ELR (cell line): ENCODE measurements around the gene RNF6.
"Not testable (repeated sequence)": the region's sequence is repeated elsewhere in the genome, so short reads cannot be mapped to it uniquely, and the experiment has no call there.

Source experiments
- DNase-seq: peaks from one replicate; pipeline ENCODE4 v3.0.0-alpha.2; 2015; ENCODE audit warnings: low read depth

The RNF6 gene

GRCh38 chr13:26221721-26222519, at the start of gene RNF6:
Gene RNF6, minus strand, starts transcription at chr13:26222314. Its CDS starts 2,665 bp downstream, at chr13:26219649.
- peak; percentile 100 for DNase-seq

- no peak for DNase-seq
These were observed 48.6 kb upstream of the RNF6 start for GRCh38 chr13:26270707-26271106.

GRCh38 chr13:26266311-26266710, 44.2 kb upstream of the RNF6 start:
- DNase-seq: no peak

- DNase-seq: no peak
These were observed 40.0 kb upstream of the RNF6 start for GRCh38 chr13:26262156-26262555.

DNA sequence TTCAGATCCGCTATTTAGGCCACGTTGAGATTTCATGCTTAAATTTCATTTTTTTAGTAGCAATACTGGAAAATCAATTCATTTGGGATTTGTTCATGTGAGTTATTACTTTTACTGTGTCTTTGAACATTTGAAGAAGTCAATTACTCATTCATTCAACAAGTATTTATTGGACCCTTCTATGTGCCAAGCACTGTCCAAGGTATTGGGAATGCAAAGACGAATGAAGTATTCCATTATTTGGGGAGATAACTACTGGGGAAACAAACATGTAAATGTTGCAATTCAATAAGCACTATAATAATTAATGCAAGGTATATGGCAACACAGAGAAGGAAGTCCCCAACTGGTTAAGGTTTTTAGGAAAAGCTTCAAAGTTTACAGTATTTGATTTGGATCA, 37.5 kb upstream of the RNF6 start:
- DNase-seq: no peak

DNA sequence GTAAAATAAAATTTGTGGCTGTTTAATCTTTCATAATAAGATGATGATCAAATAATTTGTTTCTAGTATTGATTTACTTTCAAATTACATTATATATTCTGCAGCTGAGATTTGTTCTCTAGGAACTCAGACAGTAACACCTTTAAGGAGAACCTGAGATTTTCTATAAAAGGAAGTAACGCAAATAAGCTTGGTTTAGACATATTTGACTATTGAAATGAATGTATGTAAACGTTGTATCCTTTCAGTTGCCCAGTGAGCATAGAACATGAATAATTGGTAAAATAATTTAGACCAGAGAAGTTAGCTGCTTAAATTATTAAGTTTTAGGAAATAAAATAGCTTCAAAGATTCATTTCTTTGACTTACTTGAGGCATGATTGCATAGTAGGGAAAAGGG, 34.9 kb upstream of the RNF6 start:
- DNase-seq: no peak

- peak; percentile 42 for DNase-seq
These were observed 33.7 kb upstream of the RNF6 start for GRCh38 chr13:26255691-26256277.

DNA sequence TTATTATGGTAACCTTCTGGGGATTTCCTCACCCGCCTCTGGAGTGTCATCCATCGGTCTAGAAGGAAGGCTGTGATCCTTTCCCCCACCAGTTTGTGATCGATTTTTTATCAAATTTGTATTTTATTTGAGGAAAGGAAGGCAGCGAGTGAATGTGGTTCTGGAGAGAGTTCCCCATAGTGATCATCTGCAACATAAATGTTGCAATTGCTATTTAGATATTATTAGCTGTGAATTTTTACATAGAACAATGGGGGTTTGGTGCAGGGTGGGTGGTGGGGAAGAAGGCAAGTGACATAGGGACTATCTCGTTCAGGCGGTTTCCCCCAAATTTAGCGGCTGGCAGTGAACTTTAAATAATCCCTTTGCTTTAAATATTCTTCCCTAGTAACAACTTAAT, 33.0 kb upstream of the RNF6 start:
- DNase-seq: no peak

DNA sequence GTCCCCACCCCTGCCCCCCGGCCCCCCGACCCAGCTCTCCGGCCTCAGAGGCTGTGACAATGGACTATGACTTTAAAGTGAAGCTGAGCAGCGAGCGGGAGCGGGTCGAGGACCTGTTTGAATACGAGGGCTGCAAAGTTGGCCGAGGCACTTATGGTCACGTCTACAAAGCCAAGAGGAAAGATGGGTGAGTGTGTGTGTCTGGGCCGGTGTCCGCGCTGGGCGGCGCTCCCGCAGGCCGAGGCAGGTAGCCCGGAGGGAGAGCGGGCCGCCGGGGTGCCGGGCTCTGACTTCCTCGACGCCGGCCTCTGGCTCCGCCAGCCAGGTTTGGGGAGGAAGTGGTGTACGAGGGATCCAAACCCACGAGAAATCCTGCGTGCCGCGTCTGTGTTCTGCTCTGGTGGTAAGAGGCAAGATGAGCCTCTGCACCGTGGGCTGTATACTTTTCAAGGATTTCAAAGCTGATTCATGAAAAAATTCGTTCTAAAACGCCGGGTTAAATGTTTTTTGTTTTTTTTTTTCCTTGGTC, 32.5 kb upstream of the RNF6 start:
- DNase-seq: peak; percentile 62

- DNase-seq: peak; percentile 90
These were observed 31.9 kb upstream of the RNF6 start, which contains the start of gene CDK8 for GRCh38 chr13:26253787-26254582. Gene CDK8, plus strand, starts transcription at chr13:26254129. Its CDS starts 513 bp downstream, at chr13:26254642.

DNA sequence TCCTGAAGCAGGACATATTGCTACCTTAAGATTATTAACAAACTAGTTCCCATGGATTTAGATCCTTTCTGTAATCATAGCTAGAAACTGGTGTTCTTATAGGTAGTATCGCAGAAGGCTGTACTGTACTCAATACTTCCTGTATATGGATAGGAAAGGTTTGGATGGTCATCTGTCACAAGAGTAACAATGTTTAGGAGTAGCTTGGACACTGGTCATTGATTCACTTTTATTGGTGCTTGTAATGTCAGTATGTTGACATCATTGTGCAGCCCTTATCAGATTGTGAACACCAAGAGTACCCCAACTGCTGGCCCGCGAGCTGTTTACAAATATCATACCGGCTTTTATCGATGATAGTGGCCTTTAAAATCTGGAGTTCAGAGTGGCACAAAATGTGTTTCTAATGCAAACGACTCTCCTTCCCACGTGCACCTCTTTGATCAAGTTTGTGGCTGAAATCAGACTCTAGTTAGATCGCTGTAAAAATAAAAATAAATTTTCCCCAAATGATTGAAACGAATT, 31.2 kb upstream of the RNF6 start:
- no peak for DNase-seq

- not testable (repeated sequence) for DNase-seq
These were observed 29.9 kb upstream of the RNF6 start for GRCh38 chr13:26252006-26252405.

DNA sequence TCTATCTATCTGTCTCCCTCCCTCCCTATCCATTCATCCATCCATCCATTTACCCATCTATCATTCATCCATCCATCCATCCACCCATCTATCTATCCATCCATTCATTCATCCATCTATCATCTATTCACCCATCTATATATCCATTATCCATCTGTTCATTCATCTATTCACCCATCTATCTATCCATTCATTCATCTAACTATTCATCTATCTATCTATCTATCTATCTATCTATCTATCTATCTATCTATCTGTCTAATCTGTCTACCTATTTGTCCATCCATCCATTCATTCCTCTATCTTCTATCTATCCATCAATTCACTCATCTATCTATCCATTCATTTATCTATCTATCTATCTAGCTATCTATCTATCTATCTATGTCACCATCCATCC, 27.4 kb upstream of the RNF6 start:
- DNase-seq: no peak

DNA sequence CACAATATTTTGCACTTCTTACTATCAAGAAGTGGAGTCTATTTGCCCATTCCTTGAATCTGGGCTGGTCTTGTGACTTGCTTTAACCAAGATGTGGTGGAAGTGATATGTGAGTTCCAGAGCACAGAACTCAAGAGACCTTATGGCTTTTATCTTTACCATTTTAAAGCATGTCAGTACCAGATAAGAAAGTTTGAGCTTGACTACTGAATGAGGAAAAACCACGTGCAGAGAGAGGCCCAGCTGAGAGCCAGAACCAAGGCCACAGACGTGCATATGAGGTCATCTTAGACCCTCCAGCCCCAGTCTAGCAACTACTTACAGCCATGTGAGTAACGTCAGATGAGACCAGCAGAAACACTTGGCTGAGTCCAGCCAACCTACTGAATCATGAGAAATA, 25.5 kb upstream of the RNF6 start:
- no peak for DNase-seq

- no peak for DNase-seq
These were observed 24.9 kb upstream of the RNF6 start for GRCh38 chr13:26247011-26247410.

- DNase-seq: no peak
These were observed 24.0 kb upstream of the RNF6 start for GRCh38 chr13:26246154-26246553.

- DNase-seq: no peak
These were observed 14.2 kb upstream of the RNF6 start for GRCh38 chr13:26236296-26236695.

DNA sequence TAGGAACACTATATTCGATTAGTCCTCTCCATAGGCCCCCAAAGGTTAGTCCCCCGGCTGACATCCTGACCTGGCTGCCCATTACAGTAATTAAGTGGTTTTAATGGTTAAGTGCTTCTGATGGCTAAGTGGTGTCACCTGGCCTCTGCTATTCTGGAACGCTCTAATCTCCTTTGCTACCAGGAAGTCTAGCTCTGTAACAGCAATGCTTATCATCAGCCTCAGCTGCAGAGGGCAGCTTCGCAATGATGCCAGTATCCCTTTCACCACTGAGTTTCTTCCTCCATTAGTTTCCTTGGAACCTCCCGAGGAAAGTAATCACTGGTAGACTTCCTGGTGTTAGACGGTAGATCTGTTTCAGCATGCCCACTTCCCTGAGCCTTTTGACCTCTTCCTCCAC, 8.6 kb upstream of the RNF6 start:
- DNase-seq: no peak

- no peak for DNase-seq
These were observed 7.0 kb upstream of the RNF6 start for GRCh38 chr13:26229080-26229615.

DNA sequence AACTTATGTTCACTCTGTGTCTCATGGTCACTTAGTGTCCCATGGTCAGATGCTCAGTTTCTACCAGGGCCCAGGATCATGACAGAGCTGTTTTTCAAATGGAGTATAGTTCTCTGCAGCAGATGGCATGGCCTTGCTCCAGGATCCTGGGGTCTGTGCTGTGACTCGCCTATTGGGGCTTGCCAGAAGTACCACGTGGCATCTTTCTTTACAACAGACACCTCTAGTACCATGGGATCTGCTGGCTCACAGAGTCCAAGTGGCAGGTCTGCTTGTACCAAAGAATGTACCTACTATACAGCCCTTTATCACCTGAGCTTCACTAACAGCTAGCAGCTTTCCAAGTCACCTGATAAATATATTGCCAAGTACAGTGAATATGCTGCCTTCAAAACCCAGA, 6.0 kb upstream of the RNF6 start:
- no peak for DNase-seq

- no peak for DNase-seq
These were observed 5.3 kb upstream of the RNF6 start for GRCh38 chr13:26227166-26227971.
